Measurements from ENCODE around the gene EPHA2. TPM values are rescaled to one million over a fixed set of nuclear protein-coding genes. Genes with fewer than 3 reads are reported as not detected.

The EPHA2 gene
- total RNA-seq, 1 donor from 2014 or later, result 62.2 TPM

GRCh38 chr1:16149702-16150488 lies 6.0 kb downstream of the EPHA2 start:
- DNase-seq, result no peak

- no peak for DNase-seq
Measured at GRCh38 chr1:16149146-16149545, 6.7 kb downstream of the EPHA2 start.

- no peak for DNase-seq
Measured at GRCh38 chr1:16148329-16149092, 7.4 kb downstream of the EPHA2 start.

GRCh38 chr1:16147156-16147926 lies 8.5 kb downstream of the EPHA2 start:
- DNase-seq, result no peak

GRCh38 chr1:16146279-16147155 lies 9.4 kb downstream of the EPHA2 start:
- peak; percentile 93 for DNase-seq

GRCh38 chr1:16145662-16146278 lies 10.1 kb downstream of the EPHA2 start:
- peak; percentile 53 for DNase-seq

GRCh38 chr1:16145030-16145661 lies 10.7 kb downstream of the EPHA2 start:
- peak; percentile 71 for DNase-seq

- no peak for DNase-seq
Measured at GRCh38 chr1:16144325-16145029, 11.4 kb downstream of the EPHA2 start.

- no peak for DNase-seq
Measured at GRCh38 chr1:16143566-16144324, 12.1 kb downstream of the EPHA2 start.

GRCh38 chr1:16143005-16143565 lies 12.8 kb downstream of the EPHA2 start:
- DNase-seq, result no peak

GRCh38 chr1:16142383-16142995 lies 13.4 kb downstream of the EPHA2 start:
- DNase-seq, result no peak

- DNase-seq, result peak; percentile 56
Measured at GRCh38 chr1:16141573-16142336, 14.1 kb downstream of the EPHA2 start.

- no peak for DNase-seq
Measured at GRCh38 chr1:16140068-16140596, 15.7 kb downstream of the EPHA2 start.

- no peak for DNase-seq
Measured at GRCh38 chr1:16139473-16139962, 16.4 kb downstream of the EPHA2 start.

- no peak for DNase-seq
Measured at GRCh38 chr1:16138772-16139221, 17.1 kb downstream of the EPHA2 start.

- no peak for DNase-seq
Measured at GRCh38 chr1:16137890-16138467, 17.9 kb downstream of the EPHA2 start.

GRCh38 chr1:16135501-16135900 lies 20.4 kb downstream of the EPHA2 start:
- DNase-seq, result no peak
